ENCODE data around the gene B3GALT4.

The B3GALT4 gene

GRCh38 chr6:33299237-33299944, 22.5 kb downstream of the B3GALT4 start (continued):
- TF ChIP-seq, protein P1, sequence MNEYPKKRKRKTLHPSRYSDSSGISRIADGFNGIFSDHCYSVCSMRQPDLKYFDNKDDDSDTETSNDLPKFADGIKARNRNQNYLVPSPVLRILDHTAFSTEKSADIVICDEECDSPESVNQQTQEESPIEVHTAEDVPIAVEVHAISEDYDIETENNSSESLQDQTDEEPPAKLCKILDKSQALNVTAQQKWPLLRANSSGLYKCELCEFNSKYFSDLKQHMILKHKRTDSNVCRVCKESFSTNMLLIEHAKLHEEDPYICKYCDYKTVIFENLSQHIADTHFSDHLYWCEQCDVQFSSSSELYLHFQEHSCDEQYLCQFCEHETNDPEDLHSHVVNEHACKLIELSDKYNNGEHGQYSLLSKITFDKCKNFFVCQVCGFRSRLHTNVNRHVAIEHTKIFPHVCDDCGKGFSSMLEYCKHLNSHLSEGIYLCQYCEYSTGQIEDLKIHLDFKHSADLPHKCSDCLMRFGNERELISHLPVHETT (tag by site-specific recombination; IDR thresholded peaks at IDR 0.05): peak; percentile 72
- TF ChIP-seq BCL11B (tag by site-specific recombination; IDR thresholded peaks at IDR 0.05; ENCODE audit: low read depth): peak; percentile 89
- TF ChIP-seq, protein P2, sequence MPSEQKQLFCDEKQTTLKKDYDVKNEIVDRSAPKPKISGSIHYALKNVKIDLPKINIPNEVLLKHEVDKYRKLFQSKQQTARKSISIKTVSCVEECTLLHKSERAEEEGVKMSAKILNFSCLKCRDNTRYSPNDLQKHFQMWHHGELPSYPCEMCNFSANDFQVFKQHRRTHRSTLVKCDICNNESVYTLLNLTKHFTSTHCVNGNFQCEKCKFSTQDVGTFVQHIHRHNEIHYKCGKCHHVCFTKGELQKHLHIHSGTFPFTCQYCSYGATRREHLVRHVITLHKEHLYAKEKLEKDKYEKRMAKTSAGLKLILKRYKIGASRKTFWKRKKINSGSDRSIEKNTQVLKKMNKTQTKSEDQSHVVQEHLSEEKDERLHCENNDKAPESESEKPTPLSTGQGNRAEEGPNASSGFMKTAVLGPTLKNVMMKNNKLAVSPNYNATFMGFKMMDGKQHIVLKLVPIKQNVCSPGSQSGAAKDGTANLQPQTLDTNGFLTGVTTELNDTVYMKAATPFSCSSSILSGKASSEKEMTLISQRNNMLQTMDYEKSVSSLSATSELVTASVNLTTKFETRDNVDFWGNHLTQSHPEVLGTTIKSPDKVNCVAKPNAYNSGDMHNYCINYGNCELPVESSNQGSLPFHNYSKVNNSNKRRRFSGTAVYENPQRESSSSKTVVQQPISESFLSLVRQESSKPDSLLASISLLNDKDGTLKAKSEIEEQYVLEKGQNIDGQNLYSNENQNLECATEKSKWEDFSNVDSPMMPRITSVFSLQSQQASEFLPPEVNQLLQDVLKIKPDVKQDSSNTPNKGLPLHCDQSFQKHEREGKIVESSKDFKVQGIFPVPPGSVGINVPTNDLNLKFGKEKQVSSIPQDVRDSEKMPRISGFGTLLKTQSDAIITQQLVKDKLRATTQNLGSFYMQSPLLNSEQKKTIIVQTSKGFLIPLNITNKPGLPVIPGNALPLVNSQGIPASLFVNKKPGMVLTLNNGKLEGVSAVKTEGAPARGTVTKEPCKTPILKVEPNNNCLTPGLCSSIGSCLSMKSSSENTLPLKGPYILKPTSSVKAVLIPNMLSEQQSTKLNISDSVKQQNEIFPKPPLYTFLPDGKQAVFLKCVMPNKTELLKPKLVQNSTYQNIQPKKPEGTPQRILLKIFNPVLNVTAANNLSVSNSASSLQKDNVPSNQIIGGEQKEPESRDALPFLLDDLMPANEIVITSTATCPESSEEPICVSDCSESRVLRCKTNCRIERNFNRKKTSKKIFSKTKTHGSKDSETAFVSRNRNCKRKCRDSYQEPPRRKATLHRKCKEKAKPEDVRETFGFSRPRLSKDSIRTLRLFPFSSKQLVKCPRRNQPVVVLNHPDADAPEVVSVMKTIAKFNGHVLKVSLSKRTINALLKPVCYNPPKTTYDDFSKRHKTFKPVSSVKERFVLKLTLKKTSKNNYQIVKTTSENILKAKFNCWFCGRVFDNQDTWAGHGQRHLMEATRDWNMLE (tag by site-specific recombination; conservative IDR thresholded peaks at IDR 0.05; ENCODE audit: low read depth): peak; percentile 65
- peak; percentile 48; the same call in 1 of the 2 replicates for TF ChIP-seq ZBTB48 (tag by site-specific recombination; IDR thresholded peaks at IDR 0.05)
- TF ChIP-seq ZSCAN23 (tag by site-specific recombination; IDR thresholded peaks at IDR 0.05): peak; percentile 26; the same call in 1 of the 2 replicates
- no peak for TF ChIP-seq ZFP3 (tag by site-specific recombination; IDR thresholded peaks at IDR 0.05; ENCODE audit: low read depth)
- TF ChIP-seq ZFP41 (tag by site-specific recombination; IDR thresholded peaks at IDR 0.05; ENCODE audit: borderline replicate concordance): no peak
- TF ChIP-seq ZBTB26 (tag by site-specific recombination; optimal IDR thresholded peaks at IDR 0.05): peak; percentile 35
- no peak for TF ChIP-seq YY1 (tag by site-specific recombination; IDR thresholded peaks at IDR 0.05)
- peak; percentile 94 for TF ChIP-seq ELK4 (IDR thresholded peaks at IDR 0.05; ENCODE audit: borderline replicate concordance, low read depth, low read length)
- TF ChIP-seq ZNF561 (tag by site-specific recombination; IDR thresholded peaks at IDR 0.05; ENCODE audit: borderline replicate concordance): peak; percentile 89; the same call in 1 of the 2 replicates
- peak; percentile 90 for TF ChIP-seq SP2 (tag by site-specific recombination; IDR thresholded peaks at IDR 0.05)
- TF ChIP-seq ZNF843 (tag by site-specific recombination; IDR thresholded peaks at IDR 0.05): 0 out of 2 replicates have a peak, but pooled peaks have one; percentile 36
- no peak for TF ChIP-seq ZNF155 (tag by site-specific recombination; IDR thresholded peaks at IDR 0.05)
- TF ChIP-seq KLF10 (tag by site-specific recombination; IDR thresholded peaks at IDR 0.05): peak; percentile 95
- peak; percentile 31; the same call in 1 of the 2 replicates for TF ChIP-seq GLIS1 (tag by site-specific recombination; IDR thresholded peaks at IDR 0.05)
- TF ChIP-seq ZIC2 (tag by site-specific recombination; IDR thresholded peaks at IDR 0.05): peak; percentile 45
- TF ChIP-seq ATF2 (tag by site-specific recombination; IDR thresholded peaks at IDR 0.05; ENCODE audit: low read depth): no peak
